GM19467 (cell line): ENCODE measurements around the gene MLANA.

Source experiments
- ATAC-seq: cut with Tn5 transposase; IDR thresholded peaks from one replicate; pipeline ENCODE4 v1.9.1; 2021; ENCODE audit warnings: mild to moderate bottlenecking, moderate library complexity; ENCODE audit not compliant: unreplicated experiment

Gene MLANA

GRCh38 chr9:5953743-5954707 lies 63.3 kb downstream of the MLANA start:
- ATAC-seq = no peak

- ATAC-seq = no peak
Measured at GRCh38 chr9:5957166-5957565, 66.5 kb downstream of the MLANA start.

GRCh38 chr9:5958273-5958672 lies 67.6 kb downstream of the MLANA start:
- ATAC-seq = peak; percentile 50
